ENCODE data around the gene FDXR.

FDXR gene

DNA sequence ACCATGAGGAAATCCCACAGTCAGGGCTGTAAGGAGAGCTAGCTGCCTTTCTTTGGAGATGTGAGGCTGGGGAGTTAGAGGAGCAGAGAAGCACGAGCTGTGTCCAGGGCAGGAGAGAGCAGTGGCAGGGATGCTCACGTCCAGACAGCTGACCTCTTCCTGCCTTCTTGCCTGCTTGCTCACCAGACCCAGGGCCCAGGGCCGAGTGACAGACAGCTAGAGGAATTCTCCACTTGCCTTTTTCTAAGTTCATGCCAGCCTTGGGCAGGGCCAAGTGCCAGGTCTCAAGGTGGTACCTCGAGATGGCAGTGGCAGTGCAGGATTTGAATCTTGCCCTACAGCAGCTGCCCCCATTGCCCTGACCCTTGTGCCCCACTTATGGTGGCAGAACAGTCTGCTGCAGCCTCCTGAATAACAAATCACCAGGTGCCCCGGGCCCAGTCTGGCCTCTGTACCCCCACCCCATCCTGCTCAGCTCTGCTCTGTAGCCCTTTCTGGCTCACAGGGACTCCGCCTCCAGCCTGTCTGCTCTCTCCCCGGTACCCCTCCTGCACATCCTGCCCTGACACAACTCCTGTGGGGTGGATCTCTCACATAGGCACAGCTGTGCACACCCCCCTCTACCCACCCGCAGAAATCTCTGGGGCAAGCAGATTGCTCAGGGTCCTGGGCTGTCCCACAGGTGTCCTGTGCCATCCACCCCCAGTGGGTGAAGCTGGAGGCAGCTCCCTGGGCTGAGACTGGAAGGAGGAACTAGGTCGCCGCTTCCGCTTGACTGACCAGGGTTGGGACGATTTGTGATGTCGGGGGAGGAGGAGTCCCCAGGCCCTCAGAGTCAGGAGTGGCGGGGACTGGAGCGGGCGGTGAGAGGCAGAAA, 39.1 kb downstream of the FDXR start:
- DNase-seq (ENCODE audit: low read depth in 2 of 2), result peak in 1 of 2 donors; percentile 33
- TF ChIP-seq, protein P1, sequence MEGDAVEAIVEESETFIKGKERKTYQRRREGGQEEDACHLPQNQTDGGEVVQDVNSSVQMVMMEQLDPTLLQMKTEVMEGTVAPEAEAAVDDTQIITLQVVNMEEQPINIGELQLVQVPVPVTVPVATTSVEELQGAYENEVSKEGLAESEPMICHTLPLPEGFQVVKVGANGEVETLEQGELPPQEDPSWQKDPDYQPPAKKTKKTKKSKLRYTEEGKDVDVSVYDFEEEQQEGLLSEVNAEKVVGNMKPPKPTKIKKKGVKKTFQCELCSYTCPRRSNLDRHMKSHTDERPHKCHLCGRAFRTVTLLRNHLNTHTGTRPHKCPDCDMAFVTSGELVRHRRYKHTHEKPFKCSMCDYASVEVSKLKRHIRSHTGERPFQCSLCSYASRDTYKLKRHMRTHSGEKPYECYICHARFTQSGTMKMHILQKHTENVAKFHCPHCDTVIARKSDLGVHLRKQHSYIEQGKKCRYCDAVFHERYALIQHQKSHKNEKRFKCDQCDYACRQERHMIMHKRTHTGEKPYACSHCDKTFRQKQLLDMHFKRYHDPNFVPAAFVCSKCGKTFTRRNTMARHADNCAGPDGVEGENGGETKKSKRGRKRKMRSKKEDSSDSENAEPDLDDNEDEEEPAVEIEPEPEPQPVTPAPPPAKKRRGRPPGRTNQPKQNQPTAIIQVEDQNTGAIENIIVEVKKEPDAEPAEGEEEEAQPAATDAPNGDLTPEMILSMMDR (IDR thresholded peaks at IDR 0.05; ENCODE audit: low read depth, low read length), result no peak
- H3K4me3 ChIP-seq (replicated peaks in 1 of 2; ENCODE audit: low read depth in 2 of 2, low read length in 2 of 2), result no peak overlapping the region

DNA sequence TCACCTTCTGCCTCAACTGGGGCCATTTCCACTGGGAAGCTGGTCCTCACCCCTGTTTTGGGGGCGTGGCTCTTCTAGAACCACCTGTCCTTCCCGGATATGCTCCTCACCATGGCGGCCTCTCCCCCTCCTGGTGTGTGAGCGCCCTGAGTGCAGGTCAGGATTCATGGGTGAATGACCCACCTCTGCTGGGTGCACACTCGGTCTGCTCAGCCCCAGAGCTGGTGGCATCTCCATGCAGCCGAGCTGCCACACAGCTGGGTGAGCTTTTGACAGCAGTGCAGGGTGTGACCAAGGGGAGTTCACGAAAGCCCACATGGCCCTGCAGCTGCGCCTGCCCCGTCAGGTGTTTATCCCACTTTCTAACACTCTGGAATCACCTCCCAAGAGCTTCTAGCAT, 40.4 kb downstream of the FDXR start:
- TF ChIP-seq, protein P1 (IDR thresholded peaks at IDR 0.05; ENCODE audit: low read depth, low read length), result no peak
- H3K4me3 ChIP-seq (replicated peaks in 1 of 2; ENCODE audit: low read depth in 2 of 2, low read length in 2 of 2), result no peak overlapping the region
- DNase-seq (ENCODE audit: low read depth in 2 of 2), result no peak

DNA sequence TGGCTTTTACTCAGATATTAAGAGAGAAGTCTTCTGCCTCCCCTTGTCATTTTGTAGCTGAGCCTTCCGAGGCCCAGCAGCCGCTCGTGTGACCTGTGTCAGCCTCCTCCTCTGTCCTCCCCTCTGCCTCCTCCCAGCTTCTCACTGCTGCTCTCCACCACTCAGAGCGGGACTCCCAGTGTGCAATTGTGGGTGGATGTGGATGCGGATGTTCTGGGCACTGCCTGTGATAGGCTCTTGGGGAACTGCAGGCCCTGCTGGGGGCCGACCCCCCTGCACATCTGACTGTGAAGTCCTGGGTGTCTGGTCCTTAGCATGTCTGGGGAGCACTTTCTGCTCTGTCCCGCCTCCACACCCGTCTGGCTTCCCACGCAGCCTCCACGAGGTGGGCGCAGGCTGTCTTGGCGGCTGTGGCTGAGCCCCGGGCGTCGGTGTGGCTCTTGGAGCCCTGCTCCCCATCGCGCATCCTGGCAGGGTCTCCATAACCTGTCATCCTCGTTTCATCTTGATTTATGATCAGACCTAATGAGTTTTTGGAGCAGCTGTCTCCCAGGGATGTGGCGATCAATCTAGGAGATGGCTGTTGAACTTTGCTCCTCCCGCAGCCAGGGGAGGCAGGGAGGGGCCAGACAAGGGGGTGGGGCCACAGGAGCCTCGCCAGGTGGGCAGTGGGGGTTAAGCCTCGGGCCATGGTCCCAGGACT, 41.2 kb downstream of the FDXR start:
- DNase-seq (ENCODE audit: low read depth in 2 of 2), result no peak
- TF ChIP-seq, protein P1 (IDR thresholded peaks at IDR 0.05; ENCODE audit: low read depth, low read length), result no peak
- no peak overlapping the region for H3K4me3 ChIP-seq (replicated peaks in 1 of 2; ENCODE audit: low read depth in 2 of 2, low read length in 2 of 2)

DNA sequence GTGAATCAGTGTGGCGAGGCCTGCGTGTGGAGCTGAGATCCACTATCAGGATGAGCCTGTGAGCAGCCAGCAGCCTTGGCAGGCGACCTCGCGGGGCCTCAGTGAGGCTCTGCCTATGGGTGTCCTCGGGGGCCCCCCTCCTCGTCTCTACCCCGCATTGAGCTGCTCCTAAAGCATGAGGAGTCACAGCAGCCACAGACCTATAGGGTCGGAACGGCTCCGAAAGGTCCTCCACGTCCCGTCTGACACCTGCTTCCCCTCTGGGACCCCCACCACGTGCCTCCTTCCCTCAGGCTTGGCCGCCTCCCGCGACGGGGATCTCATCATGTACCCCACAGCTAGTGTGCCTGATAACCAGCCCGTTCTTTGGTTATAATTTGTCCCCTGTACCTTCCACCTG, 41.9 kb downstream of the FDXR start:
- no peak for DNase-seq (ENCODE audit: low read depth in 2 of 2)
- H3K4me3 ChIP-seq (replicated peaks in 1 of 2; ENCODE audit: low read depth in 2 of 2, low read length in 2 of 2), result no peak overlapping the region
- TF ChIP-seq, protein P1 (IDR thresholded peaks at IDR 0.05; ENCODE audit: low read depth, low read length), result no peak

DNA sequence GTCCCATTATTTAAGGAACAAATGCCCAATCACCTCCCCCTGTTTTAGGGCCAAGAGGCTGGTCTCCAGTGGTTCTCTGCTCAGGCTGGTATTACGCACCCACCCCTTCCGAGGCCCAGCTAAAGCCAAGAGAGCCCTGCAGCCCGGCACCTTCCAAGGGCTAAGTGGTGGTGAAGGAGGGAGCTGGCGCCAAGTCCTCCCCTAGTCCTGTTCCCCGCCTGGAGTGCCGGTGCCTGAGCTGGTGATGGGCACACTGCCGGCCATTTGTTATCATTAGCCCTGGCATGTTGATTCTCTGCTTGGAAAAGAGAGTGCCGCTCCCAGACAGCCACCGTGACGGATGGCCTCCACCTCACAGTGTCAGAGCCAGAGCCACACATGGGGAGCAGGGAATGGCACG, 45.0 kb downstream of the FDXR start:
- no peak for DNase-seq (ENCODE audit: low read depth in 2 of 2)
- TF ChIP-seq, protein P1 (IDR thresholded peaks at IDR 0.05; ENCODE audit: low read depth, low read length), result no peak
- H3K4me3 ChIP-seq (replicated peaks in 1 of 2; ENCODE audit: low read depth in 2 of 2, low read length in 2 of 2), result no peak overlapping the region

DNA sequence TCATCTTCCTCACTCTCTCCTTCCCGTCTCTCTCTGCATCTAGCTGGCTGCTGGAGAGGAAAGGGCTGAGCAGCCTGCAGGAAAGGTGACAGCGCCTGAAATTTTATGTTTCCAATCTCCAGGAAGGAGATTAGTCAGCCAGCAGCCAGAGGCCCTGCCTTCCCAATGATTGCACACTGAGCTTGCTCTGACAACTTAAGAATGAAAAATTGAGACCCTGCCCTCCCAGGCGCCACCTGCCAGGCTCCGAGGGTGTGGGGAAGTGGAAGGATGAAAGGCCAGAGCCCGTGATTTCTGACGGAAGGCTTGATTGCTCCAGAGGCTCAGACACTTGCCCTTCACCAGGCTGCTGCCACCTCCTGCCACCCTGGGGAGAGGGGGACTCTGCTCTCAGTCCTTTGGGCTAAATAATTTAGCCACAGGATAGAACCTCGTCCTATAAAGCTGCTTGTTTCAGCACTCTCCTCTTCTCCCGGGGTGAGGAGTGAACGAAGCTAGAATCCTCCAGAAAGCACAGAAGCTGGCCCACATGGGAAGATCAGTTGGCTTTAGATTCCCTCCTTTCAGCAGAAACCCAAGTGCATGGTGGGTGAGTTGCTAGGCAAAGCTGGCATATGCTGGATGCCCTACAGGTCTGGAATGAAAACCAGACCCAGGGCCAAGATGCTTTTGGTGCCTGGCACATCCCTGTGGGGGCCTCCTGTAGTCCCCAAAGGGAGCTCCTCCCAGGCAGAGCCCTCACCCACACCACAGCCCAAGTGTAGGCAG, 46.7 kb downstream of the FDXR start:
- TF ChIP-seq, protein P1 (IDR thresholded peaks at IDR 0.05; ENCODE audit: low read depth, low read length), result no peak
- DNase-seq (ENCODE audit: low read depth in 2 of 2), result no peak
- H3K4me3 ChIP-seq (replicated peaks in 1 of 2; ENCODE audit: low read depth in 2 of 2, low read length in 2 of 2), result no peak overlapping the region
